22Rv1 (cell line): ENCODE measurements around the gene SMOC2.

Experiments
- CTCF ChIP-seq: fragments of 450-650 bp; IDR thresholded peaks from 2 replicates; pipeline ENCODE4 v1.5.1; 2017; ENCODE audit warnings: mild to moderate bottlenecking
- ZFX ChIP-seq: fragments of 450-650 bp; IDR thresholded peaks from 2 replicates; pipeline ENCODE4 v1.6.1; 2017; ENCODE audit warnings: antibody characterized with exemption, borderline replicate concordance

DNA sequence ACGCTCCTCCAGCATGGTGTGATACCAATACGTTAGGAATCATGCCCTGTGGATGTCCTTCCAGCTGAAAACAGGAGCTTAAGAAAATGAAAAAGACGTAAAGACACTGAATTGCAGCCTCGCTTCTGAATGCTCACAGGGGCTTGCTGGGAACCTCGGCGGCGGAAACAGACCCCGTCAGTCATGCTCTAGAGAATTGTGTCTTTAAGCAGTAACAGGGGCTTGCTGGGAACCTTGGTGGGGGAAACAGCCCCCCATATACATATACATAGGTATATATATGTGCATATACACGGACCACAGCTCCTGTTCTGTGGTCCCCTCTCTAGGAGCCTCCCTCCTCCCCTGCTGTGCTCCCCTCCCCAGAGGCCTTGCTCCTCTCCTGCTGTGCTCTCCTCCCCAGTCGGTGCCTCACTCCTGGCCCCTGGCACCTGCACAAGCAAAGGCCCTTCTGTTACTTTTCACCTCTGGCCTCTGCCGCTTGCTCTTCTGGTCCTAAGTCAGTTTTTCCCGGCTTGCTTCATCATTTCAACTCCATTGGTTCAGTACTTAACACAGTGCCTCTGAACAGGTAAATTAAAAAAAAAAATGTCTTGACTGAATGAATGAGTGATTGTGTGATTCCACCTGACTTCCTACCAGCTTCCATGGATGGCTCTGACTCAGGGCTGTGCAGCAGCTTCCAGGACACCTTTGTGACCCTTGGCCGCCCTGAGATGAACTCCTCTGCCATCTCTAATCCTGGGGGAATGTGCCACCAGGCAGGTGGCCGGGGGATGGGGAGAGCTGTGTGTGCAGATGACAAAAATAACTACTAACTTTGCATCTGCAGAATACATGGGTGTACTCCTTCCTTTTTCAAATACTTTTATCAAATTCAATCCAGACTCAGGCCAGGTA is 246.1 kb downstream of the SMOC2 start:
- TF ChIP-seq CTCF (no peak), ZFX (no peak)
